ENCODE results near the gene DMRTB1. TPM values are rescaled to one million over a fixed set of nuclear protein-coding genes. Genes with fewer than 3 reads are reported as not detected.

Gene DMRTB1
- total RNA-seq, 1 experiment from 2014 or later = not detected

GRCh38 chr1:53480678-53481077 is 21.5 kb downstream of the DMRTB1 start:
- CTCF ChIA-PET = no interaction called here
- DNase-seq = no peak
- no peak overlapping the region for H3K27ac ChIP-seq (ENCODE audit: low read length)
- no peak for ATAC-seq
- no peak overlapping the region for H3K4me3 ChIP-seq (ENCODE audit: low read length)
- H3K9ac ChIP-seq (ENCODE audit: low read length) = no peak overlapping the region
- no peaks in the 10 kb centered on the region for H3F3A ChIP-seq (ENCODE audit: low read length, unreplicated experiment)
- intact Hi-C loops (cut with micrococcal nuclease) = no loop called here
- H2AFZ ChIP-seq (ENCODE audit: low read length) = no peak overlapping the region
- H3K4me2 ChIP-seq (ENCODE audit: low read length) = no peak overlapping the region
- H3K36me3 ChIP-seq (ENCODE audit: low read depth, low read length) = no peaks in the 10 kb centered on the region
- H3K9me3 ChIP-seq (ENCODE audit: low read length) = no peaks in the 10 kb centered on the region
- H3K79me2 ChIP-seq (ENCODE audit: low read length) = no peaks in the 10 kb centered on the region
- no TSS peak for BruUV-seq (replicated peaks)
- H3K27me3 ChIP-seq (ENCODE audit: low read length) = peaks cover 22% of the 10 kb centered on the region
- no peaks in the 10 kb centered on the region for H3K9me2 ChIP-seq (replicated peaks; ENCODE audit: low read length)
- TF ChIP-seq CTCF (conservative IDR thresholded peaks at IDR 0.05; ENCODE audit: low read depth, low read length) (no peak), EZH2 (IDR thresholded peaks at IDR 0.05; ENCODE audit: low read length, unreplicated experiment) (no peak), EZH2phosphoT487 (IDR thresholded peaks at IDR 0.05; ENCODE audit: borderline replicate concordance, low read length) (no peak)
- POLR2A ChIA-PET (ENCODE audit: unreplicated experiment) = no interaction called here
- no peaks in the 10 kb centered on the region for H3K4me1 ChIP-seq (ENCODE audit: insufficient read depth, low read length)
- H4K20me1 ChIP-seq (ENCODE audit: low read length) = no peaks in the 10 kb centered on the region

GRCh38 chr1:53481456-53481855 is 22.3 kb downstream of the DMRTB1 start:
- Histone ChIP-seq H2AFZ (ENCODE audit: low read length) (no peak overlapping the region), H3K4me3 (ENCODE audit: low read length) (no peak overlapping the region), H3K79me2 (ENCODE audit: low read length) (no peaks in the 10 kb centered on the region), H3K9me2 (replicated peaks; ENCODE audit: low read length) (no peaks in the 10 kb centered on the region), H3K27ac (ENCODE audit: low read length) (no peak overlapping the region), H3K4me1 (ENCODE audit: insufficient read depth, low read length) (no peaks in the 10 kb centered on the region), H4K20me1 (ENCODE audit: low read length) (no peaks in the 10 kb centered on the region), H3K9ac (ENCODE audit: low read length) (no peak overlapping the region), H3K9me3 (ENCODE audit: low read length) (no peaks in the 10 kb centered on the region), H3K27me3 (ENCODE audit: low read length) (peaks cover 14% of the 10 kb centered on the region), H3K36me3 (ENCODE audit: low read depth, low read length) (no peaks in the 10 kb centered on the region), H3K4me2 (ENCODE audit: low read length) (no peak overlapping the region), H3F3A (ENCODE audit: low read length, unreplicated experiment) (no peaks in the 10 kb centered on the region)
- TF ChIP-seq EZH2 (IDR thresholded peaks at IDR 0.05; ENCODE audit: low read length, unreplicated experiment) (no peak), CTCF (conservative IDR thresholded peaks at IDR 0.05; ENCODE audit: low read depth, low read length) (no peak), EZH2phosphoT487 (IDR thresholded peaks at IDR 0.05; ENCODE audit: borderline replicate concordance, low read length) (no peak)
- intact Hi-C loops (cut with micrococcal nuclease) = no loop called here
- no TSS peak for BruUV-seq (replicated peaks)
- no peak for ATAC-seq
- CTCF ChIA-PET = no interaction called here
- DNase-seq = no peak
- POLR2A ChIA-PET (ENCODE audit: unreplicated experiment) = no interaction called here

- no peak for DNase-seq
- CTCF ChIA-PET = no interaction called here
- peaks cover 7% of the 10 kb centered on the region; the same call in 1 of the 2 replicates for H3K27me3 ChIP-seq (ENCODE audit: low read length)
Observed at GRCh38 chr1:53482441-53483153, 23.4 kb downstream of the DMRTB1 start.

More at GRCh38 chr1:53482441-53483153, 23.4 kb downstream of the DMRTB1 start:
- H3K79me2 ChIP-seq (ENCODE audit: low read length) = no peaks in the 10 kb centered on the region
- no peak for ATAC-seq
- H3K4me3 ChIP-seq (ENCODE audit: low read length) = no peak overlapping the region
- H3K9me3 ChIP-seq (ENCODE audit: low read length) = no peaks in the 10 kb centered on the region
- no peak overlapping the region for H2AFZ ChIP-seq (ENCODE audit: low read length)
- H3K9ac ChIP-seq (ENCODE audit: low read length) = no peak overlapping the region
- TF ChIP-seq CTCF (conservative IDR thresholded peaks at IDR 0.05; ENCODE audit: low read depth, low read length) (no peak), EZH2phosphoT487 (IDR thresholded peaks at IDR 0.05; ENCODE audit: borderline replicate concordance, low read length) (no peak), EZH2 (IDR thresholded peaks at IDR 0.05; ENCODE audit: low read length, unreplicated experiment) (no peak)
- H3K27ac ChIP-seq (ENCODE audit: low read length) = no peak overlapping the region
- POLR2A ChIA-PET (ENCODE audit: unreplicated experiment) = no interaction called here
- H3F3A ChIP-seq (ENCODE audit: low read length, unreplicated experiment) = no peaks in the 10 kb centered on the region
- no TSS peak for BruUV-seq (replicated peaks)
- H3K36me3 ChIP-seq (ENCODE audit: low read depth, low read length) = no peaks in the 10 kb centered on the region
- intact Hi-C loops (cut with micrococcal nuclease) = no loop called here
- no peaks in the 10 kb centered on the region for H3K9me2 ChIP-seq (replicated peaks; ENCODE audit: low read length)
- no peaks in the 10 kb centered on the region for H4K20me1 ChIP-seq (ENCODE audit: low read length)
- no peak overlapping the region for H3K4me2 ChIP-seq (ENCODE audit: low read length)
- no peaks in the 10 kb centered on the region for H3K4me1 ChIP-seq (ENCODE audit: insufficient read depth, low read length)

Measured in PC-3 (cell line).